GM23248 (cell line): Measurements from ENCODE around the gene TTC39B. TPM values are rescaled to one million over a fixed set of nuclear protein-coding genes. Genes with fewer than 3 reads are reported as not detected.

ENCODE experiments used
- DNase-seq: peaks from one replicate; pipeline ENCODE4 v3.0.0-alpha.2; 2015
- H2AFZ ChIP-seq: fragments of 200-600 bp; sonication (generic); 2 replicates; pipeline ENCODE4 v1.6.1; 2016; ENCODE audit warnings: antibody characterized with exemption
- H3F3A ChIP-seq: fragments of 200-600 bp; sonication (generic); 2 replicates; pipeline ENCODE4 v1.6.1; 2016; ENCODE audit warnings: mild to moderate bottlenecking, antibody characterized with exemption, mixed run types; ENCODE audit not compliant: insufficient read depth
- H3K27ac ChIP-seq: fragments of 200-600 bp; sonication (generic); 2 replicates; pipeline ENCODE4 v1.5.1; 2016; ENCODE audit warnings: mild to moderate bottlenecking
- H3K27me3 ChIP-seq: fragments of 200-600 bp; sonication (generic); replicated peaks from 2 replicates; pipeline ENCODE4 v1.6.1; 2016; ENCODE audit warnings: mild to moderate bottlenecking; ENCODE audit not compliant: insufficient read depth
- H3K36me3 ChIP-seq: fragments of 200-600 bp; sonication (generic); 2 replicates; pipeline ENCODE4 v1.6.1; 2016; ENCODE audit warnings: low read depth, mild to moderate bottlenecking
- H3K4me1 ChIP-seq: fragments of 200-600 bp; sonication (generic); 2 replicates; pipeline ENCODE4 v1.6.1; 2016; ENCODE audit warnings: mild to moderate bottlenecking; ENCODE audit not compliant: insufficient read depth
- H3K4me2 ChIP-seq: fragments of 200-600 bp; sonication (generic); one replicate; pipeline ENCODE4 v1.6.1; 2016; ENCODE audit warnings: mild to moderate bottlenecking; ENCODE audit not compliant: unreplicated experiment
- H3K4me3 ChIP-seq: fragments of 200-600 bp; sonication (generic); 2 replicates; pipeline ENCODE4 v1.5.1; 2016; ENCODE audit warnings: mild to moderate bottlenecking
- H3K79me2 ChIP-seq: fragments of 200-600 bp; sonication (generic); 2 replicates; pipeline ENCODE4 v1.6.1; 2016; ENCODE audit warnings: mild to moderate bottlenecking; ENCODE audit not compliant: insufficient read depth
- H3K9ac ChIP-seq: fragments of 200-600 bp; sonication (generic); 2 replicates; pipeline ENCODE4 v1.6.1; 2016; ENCODE audit warnings: mild to moderate bottlenecking
- H3K9me2 ChIP-seq: fragments of 200-600 bp; sonication (generic); 2 replicates; pipeline ENCODE4 v1.6.1; 2016; ENCODE audit warnings: mixed run types, mild to moderate bottlenecking, moderate library complexity; ENCODE audit not compliant: insufficient read depth
- H3K9me3 ChIP-seq: fragments of 200-600 bp; sonication (generic); one replicate; pipeline ENCODE4 v1.6.1; 2017; ENCODE audit warnings: low read depth
- H4K20me1 ChIP-seq: fragments of 200-600 bp; sonication (generic); 2 replicates; pipeline ENCODE4 v1.6.0; 2016; ENCODE audit not compliant: insufficient read depth
- EZH2 ChIP-seq: fragments of 200-600 bp; sonication (generic); IDR thresholded peaks from 2 replicates; pipeline ENCODE4 v1.6.1; 2018; ENCODE audit warnings: antibody characterized with exemption, mild to moderate bottlenecking; ENCODE audit not compliant: insufficient read depth, poor library complexity, severe bottlenecking
- EZH2phosphoT487 ChIP-seq: fragments of 200-600 bp; sonication (generic); IDR thresholded peaks from 2 replicates; pipeline ENCODE4 v1.6.1; 2018; ENCODE audit warnings: antibody characterized with exemption, moderate library complexity, mild to moderate bottlenecking, low read depth; ENCODE audit not compliant: insufficient read depth
- WGBS, 2 experiments: methylation state at CpG; one replicate each; pipeline ENCODE4 v1.1.6; 2015 to 2017; ENCODE audit warnings: low lambda C conversion rate in 2 of 2, low coverage in 1 of 2; ENCODE audit errors: missing lambda C conversion rate in 2 of 2; 5-methylcytosine and 5-hydroxymethylcytosine counted together
- in situ Hi-C: fragments of 300-500 bp; cut with MboI; formaldehyde crosslinking; loops from 2 replicates; pipeline ENCODE4 v1.15.0; 2020
- polyA plus RNA-seq: library from polyadenylated mRNA; unstranded; fragments of >200 nt; fragmentation: Nextera tagmentation; extraction: Ambion mirVana; gene quantifications from 2 replicates; pipeline ENCODE4 v1.2.1, GENCODE V29; 2016
- total RNA-seq: library from RNA; depleted of rRNA; stranded (reverse); fragments of >200 nt; shearing (Covaris generic); gene quantifications from 2 replicates; pipeline ENCODE4 v1.2.3, GENCODE V29; 2014

TTC39B gene
- total and polyA plus RNA-seq, 2 experiments from 2014 or later, result 6.3 to 10.9 TPM

DNA sequence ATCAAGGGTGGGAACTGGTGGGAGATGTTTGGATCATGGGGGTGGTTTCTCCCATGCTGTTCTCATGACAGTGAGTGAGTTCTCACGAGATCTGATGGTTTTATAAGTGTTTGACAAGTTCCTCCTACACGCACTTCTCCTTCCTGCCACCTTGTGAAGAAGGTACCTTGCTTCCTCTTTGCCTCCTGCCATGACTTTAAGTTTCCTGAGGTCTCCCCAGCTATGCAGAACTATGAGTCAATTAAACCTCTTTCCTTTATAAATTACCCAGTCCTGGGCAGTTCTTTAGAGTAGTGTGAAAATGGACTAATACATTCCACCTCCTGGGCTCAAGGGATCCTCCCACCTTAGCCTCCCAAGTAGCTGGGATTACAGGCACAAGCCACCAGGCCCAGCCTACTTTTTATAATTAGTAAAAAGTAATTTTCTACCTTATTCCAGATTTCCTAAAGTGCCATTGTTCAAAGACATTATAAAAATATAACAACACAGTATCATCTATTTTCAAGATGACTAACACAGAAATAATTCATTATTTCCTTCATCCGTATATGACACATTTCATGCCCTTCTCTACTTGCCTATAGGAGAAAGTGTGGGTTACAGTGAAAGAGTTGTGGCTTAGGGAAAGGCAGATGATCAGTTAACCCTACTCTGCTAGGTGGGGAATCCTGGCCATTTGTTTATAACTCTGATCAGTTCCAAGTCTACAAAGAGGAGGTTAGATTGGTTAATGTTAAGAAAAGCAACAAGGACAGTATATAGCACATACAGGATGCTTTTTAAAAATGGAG lies 99.9 kb downstream of the TTC39B start:
- no peaks in the 10 kb centered on the region for H3K79me2 ChIP-seq
- H3K9ac ChIP-seq, result no peak overlapping the region
- peaks cover 14% of the 10 kb centered on the region for H3K4me1 ChIP-seq
- DNase-seq, result peak; percentile 9
- no peak overlapping the region for H3K4me3 ChIP-seq
- no peaks in the 10 kb centered on the region for H3K27me3 ChIP-seq
- in situ Hi-C loops, result no loop called here
- TF ChIP-seq EZH2 (no peak), EZH2phosphoT487 (no peak)
- no peaks in the 10 kb centered on the region for H3K9me3 ChIP-seq
- H2AFZ ChIP-seq, result no peak overlapping the region
- no peaks in the 10 kb centered on the region for H3F3A ChIP-seq
- H3K27ac ChIP-seq, result no peak overlapping the region
- 0 out of 2 replicates have a peak, but pooled peaks cover 3% of the 10 kb centered on the region for H3K36me3 ChIP-seq
- no peaks in the 10 kb centered on the region for H4K20me1 ChIP-seq
- H3K4me2 ChIP-seq, result no peak overlapping the region
- WGBS, 2 experiments, result 86 to 87% methylated on average over 3 of the region's 3 CpGs
- H3K9me2 ChIP-seq, result no peaks in the 10 kb centered on the region

DNA sequence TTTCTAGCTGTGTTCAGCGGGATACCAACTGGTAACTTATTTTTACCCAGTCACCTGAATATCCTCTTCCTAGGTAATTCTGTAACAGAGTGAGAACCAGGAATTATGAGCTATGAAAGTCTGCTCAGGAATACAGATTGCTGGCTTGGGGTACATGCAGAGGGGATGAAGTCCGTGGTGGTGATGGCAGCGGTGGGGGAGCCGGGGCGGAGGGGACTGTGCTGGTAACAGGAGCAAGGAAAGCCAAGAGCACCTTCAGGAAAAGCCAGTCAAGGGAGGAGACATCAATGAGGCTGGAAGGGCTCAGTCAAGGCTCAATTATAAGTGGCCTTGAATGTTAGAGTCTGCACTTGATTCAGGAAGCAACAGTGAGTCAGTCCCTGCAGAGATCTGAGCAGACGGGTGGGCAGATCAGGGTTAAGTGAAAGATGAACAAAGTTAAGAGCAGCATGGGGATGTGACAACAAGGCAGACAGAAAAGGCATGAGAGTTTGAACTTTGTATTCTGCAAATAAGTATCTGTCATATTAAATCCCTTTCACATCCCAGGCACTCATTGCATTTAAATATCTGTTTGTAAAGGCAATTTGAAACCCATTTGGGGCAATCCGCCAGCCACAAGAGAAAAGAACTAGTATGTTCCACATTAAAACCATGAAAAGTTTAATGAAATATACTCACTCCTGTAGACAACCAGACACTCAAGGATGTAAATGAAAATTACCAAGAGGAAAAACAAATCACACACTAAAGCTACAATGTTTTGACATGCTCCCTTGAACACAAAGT lies 101.2 kb downstream of the TTC39B start:
- in situ Hi-C loops, result no loop called here
- no peak for DNase-seq
- WGBS, 2 experiments, result 90 to 95% methylated on average over 7 of the region's 7 CpGs

DNA sequence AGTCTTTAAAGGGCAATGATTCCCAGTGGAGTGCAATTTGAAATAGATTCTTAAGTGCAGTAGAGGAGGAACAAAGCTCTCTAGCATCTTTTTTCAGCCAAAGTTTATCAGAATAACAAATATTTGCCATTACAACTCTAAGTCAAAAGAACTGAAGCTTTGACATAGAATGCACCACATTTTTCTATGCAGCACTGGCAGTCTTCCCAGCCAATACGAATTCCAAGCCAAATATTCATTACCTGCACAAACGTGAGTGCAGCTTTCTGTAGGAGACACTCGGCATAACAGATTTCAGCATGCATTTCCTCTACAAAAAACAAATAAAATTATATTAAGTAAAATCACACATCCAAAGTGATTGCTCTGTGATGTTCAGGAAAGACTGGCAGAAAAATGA lies 103.4 kb downstream of the TTC39B start:
- Histone ChIP-seq H3K4me3 (no peak overlapping the region), H3K36me3 (0 out of 2 replicates have a peak, but pooled peaks cover 3% of the 10 kb centered on the region), H2AFZ (no peak overlapping the region), H4K20me1 (no peaks in the 10 kb centered on the region), H3F3A (no peaks in the 10 kb centered on the region), H3K9me2 (no peaks in the 10 kb centered on the region), H3K79me2 (no peaks in the 10 kb centered on the region), H3K9me3 (no peaks in the 10 kb centered on the region), H3K4me1 (no peaks in the 10 kb centered on the region), H3K27me3 (no peaks in the 10 kb centered on the region), H3K4me2 (no peak overlapping the region), H3K9ac (no peak overlapping the region), H3K27ac (no peak overlapping the region)
- in situ Hi-C loops, result no loop called here
- DNase-seq, result no peak
- 85 to 89% methylated on average over 3 of the region's 3 CpGs for WGBS, 2 experiments
- no peak for TF ChIP-seq EZH2
- no peak for TF ChIP-seq EZH2phosphoT487

More for the DNA sequence above, 101.2 kb downstream of the TTC39B start:
- H2AFZ ChIP-seq, result no peak overlapping the region
- no peaks in the 10 kb centered on the region for H3K9me2 ChIP-seq
- H3K36me3 ChIP-seq, result 0 out of 2 replicates have a peak, but pooled peaks cover 3% of the 10 kb centered on the region
- no peak overlapping the region for H3K4me3 ChIP-seq
- no peaks in the 10 kb centered on the region for H3F3A ChIP-seq
- H3K27me3 ChIP-seq, result no peaks in the 10 kb centered on the region
- no peak overlapping the region for H3K27ac ChIP-seq
- H3K9ac ChIP-seq, result no peak overlapping the region
- peaks cover under 1% of the 10 kb centered on the region; the same call in 1 of the 2 replicates for H3K4me1 ChIP-seq
- no peaks in the 10 kb centered on the region for H3K79me2 ChIP-seq
- no peak overlapping the region for H3K4me2 ChIP-seq
- no peak for TF ChIP-seq EZH2phosphoT487
- no peaks in the 10 kb centered on the region for H3K9me3 ChIP-seq
- no peaks in the 10 kb centered on the region for H4K20me1 ChIP-seq

DNA sequence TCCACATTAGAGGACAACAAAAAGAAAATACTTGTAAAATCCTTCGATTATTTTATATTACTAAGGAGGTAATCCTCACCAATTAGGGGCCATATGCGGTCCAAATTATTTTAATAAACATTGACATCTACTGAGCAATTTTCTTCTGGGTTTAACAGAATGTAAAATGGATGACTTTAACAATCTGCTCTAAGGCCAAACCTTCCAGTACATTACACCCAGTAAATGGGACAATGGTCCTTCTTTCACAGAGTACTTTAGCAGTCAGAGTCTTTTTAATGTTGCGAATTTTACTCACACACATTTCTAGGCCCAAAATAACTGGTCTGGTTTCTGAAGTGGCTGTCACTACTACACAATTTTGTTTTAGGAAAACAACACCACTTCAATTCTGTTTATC lies 106.9 kb downstream of the TTC39B start:
- Histone ChIP-seq H3K4me3 (no peak overlapping the region), H3K9me2 (no peaks in the 10 kb centered on the region), H3K79me2 (no peaks in the 10 kb centered on the region), H3K36me3 (peaks cover 18% of the 10 kb centered on the region; the same call in 1 of the 2 replicates), H2AFZ (no peak overlapping the region), H3K4me2 (no peak overlapping the region), H3K27ac (no peak overlapping the region), H3K27me3 (no peaks in the 10 kb centered on the region), H3F3A (no peaks in the 10 kb centered on the region), H4K20me1 (no peaks in the 10 kb centered on the region), H3K4me1 (no peaks in the 10 kb centered on the region), H3K9ac (no peak overlapping the region), H3K9me3 (no peaks in the 10 kb centered on the region)
- no peak for DNase-seq
- in situ Hi-C loops, result no loop called here
- 97 to 98% methylated on average over 3 of the region's 3 CpGs for WGBS, 2 experiments
- TF ChIP-seq EZH2 (no peak), EZH2phosphoT487 (no peak)
